NCI-H2196 (cell line): ENCODE results near the gene UMODL1.

Source experiments
- DNase-seq: peaks from one replicate; lab custom pipeline; 2025; ENCODE audit not compliant: unreplicated experiment; lab: John Stamatoyannopoulos, UW

The UMODL1 gene

DNA sequence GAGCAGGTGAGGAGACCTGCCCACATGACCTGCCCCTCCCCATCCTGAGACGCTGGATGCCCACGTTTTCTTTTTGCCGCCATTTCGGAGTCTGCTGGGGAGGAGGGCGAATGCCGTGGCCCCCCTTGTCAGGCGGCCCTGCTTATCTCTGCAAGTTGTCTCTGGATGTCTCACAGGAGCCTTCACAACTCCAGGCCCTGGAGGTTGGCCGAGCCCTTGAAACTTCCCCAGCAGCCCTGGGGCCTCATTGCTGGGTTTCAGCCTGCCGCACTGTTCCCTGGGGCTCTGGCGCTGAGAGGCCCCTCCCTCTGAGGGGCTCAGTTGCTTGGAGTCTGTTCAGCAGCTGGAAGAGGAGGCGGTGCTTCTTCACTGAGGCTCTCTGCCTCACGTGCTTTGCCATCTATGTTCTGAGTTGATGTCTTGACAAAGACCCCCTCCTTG, 31.2 kb upstream of the UMODL1 start:
- DNase-seq = no peak

DNA sequence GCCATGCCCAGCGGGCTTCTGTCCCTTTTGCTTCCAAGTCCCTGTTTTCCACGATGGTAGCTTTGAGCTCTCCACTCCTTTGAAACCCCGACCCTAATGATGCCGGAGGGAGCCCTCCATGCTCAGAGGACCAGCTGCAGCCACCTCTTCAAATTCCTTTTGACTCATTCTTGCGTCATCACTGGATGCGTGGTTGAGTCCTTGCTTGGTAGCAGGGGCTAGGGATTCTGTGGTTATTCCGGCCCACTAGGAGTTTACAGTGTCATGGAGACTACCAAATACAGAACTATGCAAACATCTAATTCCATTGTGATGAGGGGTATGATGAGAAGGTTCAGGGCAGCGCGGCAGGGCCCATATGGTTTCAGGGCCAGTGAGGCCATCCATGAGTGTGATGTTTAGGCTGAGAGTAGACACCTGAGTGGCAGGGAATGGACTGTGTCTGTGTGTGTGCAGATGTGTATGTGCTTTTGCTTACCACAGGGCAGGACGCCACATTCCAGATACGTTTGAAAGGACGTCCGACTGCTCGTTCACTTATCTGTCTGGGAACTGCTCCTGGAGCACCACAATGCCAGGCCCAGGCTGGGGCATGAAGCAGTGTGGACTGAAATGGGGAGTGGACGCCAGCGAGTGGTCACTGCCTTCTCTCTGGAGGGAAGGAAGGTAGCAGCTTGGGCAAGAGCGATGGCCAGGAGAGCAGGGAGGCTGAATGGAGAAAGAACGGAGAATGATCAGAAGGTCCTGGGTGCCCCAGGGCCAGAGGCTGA, 30.5 kb upstream of the UMODL1 start:
- no peak for DNase-seq

DNA sequence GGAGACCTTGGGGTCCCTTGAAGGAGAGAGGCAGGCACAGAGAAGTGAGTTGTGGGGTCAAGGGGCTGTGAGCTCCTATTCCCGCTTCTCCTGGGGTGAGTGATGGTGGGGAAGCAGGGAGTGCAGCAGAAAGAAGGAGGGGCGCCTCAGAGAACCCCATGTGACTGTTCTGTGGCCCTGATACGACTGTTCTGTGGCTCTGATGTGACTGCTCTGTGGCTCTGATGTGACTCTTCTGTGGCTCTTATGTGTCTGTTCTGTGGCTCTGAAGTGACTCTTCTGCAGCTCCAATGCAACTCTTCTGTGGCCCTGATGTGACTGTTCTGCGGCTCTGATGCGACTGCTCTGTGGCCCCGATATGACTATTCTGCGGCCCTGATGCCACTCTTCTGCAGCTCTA, 29.9 kb upstream of the UMODL1 start:
- DNase-seq = no peak

DNA sequence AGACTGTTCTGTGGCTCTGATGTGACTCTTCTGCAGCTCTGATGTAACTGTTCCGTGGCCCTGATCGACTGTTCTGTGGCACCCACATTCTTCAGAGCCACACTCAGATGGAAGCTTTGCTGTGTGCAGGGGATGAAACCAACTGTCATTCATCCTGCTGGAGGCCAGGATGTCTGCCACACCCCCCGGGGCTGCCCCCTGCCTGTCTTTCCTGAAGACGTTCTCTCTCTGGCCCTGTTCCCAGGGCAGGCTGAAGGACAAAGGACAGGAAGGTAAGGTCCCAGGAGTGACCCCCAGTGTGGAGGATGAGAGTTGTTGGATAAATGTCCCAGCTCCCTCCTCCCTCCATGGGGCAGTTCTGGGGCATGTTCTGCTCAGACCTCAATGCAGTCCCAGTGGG, 29.4 kb upstream of the UMODL1 start:
- no peak for DNase-seq

DNA sequence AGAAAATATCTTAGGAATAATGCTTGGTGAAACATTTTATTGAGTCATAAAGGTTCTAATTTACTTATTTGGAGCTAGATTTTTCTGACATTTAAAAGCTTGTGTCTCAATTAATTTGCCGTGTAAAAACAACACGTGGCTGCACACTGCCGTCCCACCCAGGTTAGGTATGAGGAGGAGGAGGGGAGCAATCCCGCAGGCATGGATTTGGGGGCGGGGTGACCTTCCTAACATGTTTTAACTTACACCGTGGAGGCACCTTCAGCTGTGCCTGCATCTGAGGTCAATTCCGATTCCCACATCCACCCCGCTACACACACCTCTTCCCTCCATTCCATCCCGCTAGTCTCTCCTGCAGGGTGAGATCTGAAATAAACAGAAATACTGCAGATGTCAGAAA, 28.5 kb upstream of the UMODL1 start:
- no peak for DNase-seq

DNA sequence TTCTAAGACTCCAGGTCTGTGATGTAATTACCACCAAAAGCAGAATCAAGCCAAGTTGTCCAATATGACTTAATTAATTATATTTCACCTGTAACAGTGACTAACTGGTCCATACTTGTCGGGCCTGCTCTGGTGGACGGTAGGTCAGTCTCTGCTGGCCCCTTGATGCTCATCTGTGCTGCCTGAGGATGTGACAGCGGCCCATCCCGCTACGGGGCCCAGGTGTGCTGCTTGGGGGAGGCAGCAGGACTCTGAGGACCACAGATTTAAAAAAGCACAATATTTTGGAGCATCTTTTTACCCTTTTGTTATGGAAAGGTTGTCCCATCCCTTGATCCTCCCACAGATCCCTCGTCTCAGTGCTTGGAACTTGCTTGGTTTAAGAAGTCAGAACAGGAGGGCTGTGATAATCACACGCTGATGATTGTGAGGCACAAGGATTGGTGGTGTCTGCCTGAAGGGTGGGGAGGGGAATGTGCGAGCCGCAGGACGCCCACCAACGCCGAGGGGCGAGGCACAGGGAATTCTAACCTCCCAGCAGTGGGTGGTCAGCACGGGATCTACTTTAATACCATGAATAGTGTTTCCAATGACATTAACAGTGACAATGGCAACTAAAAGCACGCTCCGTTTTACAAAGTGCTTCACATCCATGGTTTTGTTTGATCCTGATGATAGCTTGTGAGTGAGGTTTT, 27.8 kb upstream of the UMODL1 start:
- DNase-seq = no peak

DNA sequence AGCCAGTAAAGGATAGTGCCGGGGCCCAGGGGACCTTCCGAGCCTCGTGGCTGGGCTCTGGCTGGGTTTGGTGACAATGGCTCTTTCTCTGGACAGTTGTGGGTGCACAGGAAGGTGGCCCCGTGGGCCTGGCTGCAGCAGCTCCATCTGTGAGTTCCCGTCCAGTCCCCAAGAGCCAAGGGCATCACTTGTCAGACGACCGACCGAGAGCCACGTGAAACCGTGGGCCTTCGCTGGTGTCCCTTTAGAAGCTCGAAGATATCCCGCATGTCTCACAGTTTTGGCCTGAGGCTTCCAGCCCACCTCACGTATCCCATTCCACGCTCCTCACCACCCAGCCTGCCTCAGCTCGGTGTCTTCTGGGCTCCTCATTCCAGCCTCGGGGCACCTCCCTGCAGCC, 27.2 kb upstream of the UMODL1 start:
- DNase-seq = no peak

DNA sequence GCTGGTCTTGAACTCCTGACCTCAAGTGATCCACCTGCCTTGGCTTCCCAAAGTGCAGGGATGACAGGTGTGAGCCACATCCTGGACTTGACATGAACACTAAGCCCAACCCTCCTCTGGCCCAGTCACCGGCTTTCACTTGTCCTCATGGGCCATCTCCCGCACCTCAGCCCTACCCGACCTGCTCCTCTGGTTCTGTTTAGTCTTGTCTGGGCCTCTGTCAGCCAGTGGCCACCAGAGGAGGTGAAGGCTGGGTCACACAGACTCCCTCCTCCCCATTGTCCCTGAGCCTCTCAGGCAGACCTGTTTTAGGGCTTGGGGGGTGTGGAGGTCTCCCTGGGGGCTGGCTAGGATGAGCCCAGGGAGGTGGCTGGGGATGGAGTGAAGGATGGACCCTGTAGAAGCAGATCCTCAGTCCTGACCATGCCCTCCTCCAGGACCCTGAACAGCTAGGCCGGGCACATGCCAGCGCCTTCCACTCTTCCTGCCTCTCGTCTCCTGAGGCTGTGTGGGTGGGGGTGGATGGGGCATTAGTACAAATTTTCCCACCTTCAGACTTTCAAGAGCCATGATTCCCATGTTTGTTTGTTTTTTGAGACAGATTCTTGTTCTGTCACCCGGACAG, 26.1 kb upstream of the UMODL1 start:
- DNase-seq = no peak

DNA sequence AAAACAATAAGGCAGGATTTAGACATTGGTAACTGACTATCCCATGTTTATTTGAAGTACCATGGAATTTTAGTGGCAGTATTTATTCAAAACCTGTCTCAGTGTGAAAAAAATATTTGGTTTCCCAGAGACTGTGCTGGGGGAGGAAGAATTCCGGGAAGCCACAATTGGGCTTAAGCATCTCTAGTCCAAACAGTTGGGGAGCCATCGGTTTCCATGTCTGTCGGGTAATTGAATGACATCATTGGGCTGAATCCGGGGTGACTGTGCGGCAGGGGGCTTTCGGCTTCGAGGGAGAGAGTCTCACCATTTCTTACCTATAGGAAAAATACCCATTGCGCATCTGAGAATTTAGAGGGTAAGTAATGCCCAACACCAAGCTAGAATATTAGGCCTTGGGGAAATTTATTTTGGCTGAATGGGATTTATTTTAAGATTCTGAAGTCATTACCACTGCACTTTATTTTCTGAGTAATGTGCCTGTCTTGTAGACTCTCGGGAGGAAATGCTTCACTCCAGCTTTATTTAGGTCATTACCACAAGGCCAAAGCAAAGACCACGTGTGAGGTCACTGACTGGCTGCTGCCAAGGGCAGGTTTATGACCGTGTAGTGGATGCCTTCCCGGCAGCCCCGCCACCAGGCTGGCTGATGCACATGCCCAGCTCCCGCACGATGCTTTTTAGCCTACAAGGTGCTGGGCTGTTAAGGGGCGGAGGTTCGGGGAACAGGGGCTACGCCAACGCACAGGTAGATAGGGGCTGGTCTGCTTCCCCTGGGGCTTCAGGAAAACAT, 23.1 kb upstream of the UMODL1 start:
- DNase-seq = no peak

DNA sequence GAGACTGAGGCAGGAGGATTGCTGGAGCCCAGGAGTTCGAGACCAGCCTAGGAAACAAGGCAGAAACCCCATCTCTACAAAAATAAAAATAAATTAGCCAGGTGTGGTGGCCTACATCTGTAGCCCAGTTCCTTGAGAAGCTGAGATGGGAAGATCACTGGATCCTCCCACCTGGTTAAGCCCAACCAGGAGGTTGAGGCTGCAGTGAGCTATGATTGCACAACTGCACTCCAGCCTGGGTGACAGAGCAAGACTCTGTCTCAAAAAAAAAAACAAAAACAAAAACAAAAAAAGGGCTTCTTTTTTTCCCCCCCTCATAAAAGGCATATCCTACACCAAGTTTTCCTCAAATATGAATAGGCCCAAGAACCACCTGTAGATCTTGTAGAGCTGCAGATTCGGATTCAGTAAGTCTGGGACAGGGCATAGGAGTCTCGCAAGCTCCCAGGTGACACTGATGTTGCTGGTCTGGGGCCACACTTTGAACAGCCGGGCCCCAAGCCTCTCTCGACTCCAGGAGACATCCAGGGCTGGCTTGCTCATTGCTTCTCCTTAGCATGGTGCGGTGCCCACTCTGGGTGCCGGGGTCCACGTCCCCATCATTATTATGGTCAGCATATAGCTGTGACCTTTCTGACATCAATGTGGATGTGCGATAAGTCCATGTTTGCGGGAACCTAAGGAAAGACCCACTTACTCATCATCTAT, 22.1 kb upstream of the UMODL1 start:
- no peak for DNase-seq

DNA sequence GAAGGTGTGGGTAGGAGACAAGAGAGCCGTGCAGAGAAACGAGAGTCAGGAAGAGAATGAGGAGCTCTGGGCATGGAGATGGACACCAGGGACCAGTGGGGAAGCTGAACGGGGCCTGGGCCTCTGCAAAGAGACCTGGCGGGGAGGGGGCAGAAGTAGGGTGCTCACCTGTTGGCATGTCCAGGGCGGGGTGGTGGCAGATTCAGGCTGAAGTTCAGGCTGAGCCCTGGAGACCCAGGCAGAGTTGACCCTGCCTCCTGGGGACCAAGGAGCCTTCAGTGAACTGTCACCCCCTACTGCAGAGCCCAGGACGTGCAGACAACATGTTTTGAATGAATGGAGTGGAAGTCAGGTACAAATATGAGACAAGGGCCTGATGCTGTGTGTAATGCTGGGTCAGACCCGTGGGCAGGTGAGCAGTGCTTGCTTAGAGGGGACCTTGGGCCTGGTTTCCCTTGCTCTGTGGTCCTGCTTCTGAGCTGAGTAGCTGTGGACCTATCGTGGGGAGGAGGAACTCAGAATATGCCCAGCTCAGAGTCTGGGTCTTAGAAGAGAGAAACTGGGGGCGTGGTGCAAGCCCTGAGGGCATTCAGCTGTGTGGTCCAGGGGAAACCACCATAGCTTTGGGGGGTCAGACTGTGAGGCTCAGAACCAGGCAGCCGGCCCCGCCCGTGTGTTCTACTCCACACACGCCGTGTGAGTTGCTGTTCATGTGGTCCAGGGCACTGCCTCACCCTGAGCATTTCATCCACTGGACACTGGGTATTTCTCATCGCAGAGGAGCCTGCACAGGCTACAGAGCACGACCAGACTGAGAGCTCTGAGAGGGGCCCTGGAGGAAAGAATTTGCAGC, 21.3 kb upstream of the UMODL1 start:
- no peak for DNase-seq

DNA sequence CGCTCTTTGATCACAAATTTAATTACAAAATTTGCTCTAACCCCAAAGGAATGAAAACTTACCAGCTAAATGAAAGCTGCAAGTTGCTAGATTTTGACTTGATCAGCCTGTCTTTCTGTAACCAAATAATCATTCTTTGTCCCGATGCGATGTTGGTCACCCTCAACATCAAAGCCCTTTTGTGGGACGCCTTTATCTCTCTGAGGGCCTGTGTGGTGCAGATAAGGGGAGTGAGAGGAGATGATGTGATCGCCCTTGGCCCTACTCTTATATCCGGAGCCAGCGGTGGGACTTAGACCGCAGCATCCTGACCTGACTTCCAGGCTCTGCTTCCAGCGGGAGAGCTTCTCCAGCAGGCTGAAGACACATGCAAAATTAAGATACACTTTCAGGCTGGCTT, 19.3 kb upstream of the UMODL1 start:
- no peak for DNase-seq

DNA sequence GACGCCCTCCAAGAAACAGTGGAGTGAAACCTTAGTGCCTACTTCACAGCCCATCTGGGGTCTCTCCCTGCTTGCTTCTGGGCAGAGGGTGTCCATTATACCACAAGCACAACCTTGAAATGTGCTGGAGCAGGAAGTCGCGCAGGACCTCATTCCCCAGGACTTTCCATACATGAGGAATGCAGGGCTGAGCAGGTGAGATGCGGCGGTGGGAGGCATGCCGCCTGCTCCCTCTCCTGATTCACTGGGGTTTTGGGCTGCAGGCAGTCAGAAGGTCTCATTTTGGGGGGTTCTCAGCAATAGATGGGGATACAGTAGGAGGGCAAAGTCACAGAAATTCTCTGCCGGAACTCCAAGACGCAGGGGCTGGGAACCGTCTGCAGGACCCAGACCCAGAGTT, 15.7 kb upstream of the UMODL1 start:
- no peak for DNase-seq

DNA sequence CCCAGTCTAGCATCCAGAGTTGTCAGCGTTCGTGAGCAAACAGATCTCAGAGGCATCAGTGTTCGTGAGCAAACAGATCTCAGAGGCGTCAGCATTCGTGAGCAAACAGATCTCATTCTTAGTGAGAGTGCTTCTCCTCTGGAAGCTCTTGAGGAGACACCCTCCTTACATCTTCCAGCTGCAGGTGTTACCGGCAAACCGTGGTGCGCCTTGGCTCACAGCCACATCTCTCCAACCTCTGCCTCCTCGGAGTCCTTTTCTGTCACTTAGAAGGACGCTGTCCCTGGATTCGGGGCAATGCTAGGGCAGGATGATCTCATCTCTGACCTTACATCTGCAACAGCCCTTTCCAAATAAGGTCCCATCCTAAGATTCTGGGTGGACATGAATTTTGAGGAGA, 14.6 kb upstream of the UMODL1 start:
- DNase-seq = peak; percentile 70

DNA sequence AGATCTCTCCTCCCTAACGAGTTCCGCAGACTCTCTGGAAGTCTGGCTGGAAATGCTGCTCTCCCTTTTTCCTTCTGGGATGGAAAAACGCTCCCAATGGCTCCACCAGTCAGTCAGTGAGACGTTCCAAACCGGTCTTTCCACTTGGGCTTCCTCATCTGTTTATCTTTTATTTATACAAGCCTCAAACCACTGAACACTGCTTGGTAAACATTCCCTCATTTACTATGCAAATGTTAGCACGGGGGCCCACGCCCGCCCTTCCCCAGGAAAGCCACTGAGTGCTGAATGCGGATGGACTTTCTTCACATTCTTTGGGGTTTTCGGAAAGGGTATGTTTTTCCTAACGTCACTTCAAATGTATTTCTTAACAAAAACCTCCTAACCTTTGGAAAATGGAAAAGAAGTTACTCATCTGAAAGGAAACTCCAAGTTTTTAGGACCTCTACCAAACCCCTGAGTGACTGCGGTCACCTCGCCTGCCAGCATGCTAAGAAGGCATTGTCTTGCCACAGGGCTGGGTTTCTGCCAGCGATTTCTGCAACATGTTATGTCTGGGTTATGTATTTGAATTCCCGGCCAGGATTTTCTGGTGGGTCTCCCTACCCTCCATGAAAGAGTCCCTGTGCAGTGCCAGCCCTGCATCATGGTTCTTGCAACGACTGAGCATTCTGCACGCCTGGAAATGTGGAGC, 14.0 kb upstream of the UMODL1 start:
- DNase-seq = peak; percentile 91

DNA sequence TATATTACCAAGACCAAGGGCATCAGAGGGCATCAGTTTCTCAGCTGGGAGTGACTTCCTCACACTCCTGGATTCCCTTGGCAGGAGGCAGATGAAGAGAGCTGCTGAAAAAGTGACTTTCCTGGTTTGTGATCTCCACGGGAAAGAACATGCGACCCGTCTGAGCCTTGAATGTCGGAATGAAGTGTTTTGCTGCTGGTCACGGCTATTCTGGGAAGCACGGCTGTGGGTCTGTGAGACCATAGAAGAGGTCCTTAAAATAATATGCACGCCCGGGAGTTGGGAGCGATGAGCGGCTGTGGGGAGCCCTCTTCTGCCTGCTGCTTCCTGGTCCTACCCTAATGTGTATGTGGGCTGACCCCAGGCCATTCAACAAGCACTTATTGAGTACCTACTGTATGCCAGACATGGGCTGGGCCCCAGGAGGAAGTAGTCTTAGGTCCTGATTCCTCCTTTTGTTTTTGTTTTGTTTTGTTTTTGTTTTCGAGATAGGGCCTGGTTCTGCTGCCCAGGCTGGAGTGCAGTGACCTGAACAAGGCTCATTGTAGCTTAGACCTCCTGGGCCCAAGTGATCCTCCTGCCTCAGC, 13.2 kb upstream of the UMODL1 start:
- DNase-seq = no peak

DNA sequence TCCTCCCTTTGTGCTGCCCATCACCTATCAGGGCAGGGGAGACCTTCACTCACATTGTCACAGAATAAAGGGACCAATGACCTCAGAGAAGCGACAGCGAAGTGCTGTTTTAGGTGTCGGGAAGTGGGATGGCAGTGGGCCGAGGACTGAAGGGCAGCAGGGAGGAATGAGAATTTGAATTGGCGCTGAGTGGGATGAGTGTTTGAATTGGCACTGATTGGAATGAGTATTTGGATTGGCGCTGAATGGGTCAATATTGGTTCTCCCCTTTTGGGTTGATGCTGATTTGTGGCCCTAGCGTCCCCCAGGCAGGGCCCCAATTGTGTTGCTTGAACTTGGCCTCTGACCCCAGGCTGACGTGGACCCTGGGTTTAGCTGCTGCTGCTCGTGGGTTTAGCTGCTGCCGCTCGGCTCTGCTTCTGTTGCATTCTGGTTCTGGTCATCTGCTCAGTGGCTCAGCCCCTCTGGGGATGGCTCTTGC, 12.4 kb upstream of the UMODL1 start:
- DNase-seq = no peak

DNA sequence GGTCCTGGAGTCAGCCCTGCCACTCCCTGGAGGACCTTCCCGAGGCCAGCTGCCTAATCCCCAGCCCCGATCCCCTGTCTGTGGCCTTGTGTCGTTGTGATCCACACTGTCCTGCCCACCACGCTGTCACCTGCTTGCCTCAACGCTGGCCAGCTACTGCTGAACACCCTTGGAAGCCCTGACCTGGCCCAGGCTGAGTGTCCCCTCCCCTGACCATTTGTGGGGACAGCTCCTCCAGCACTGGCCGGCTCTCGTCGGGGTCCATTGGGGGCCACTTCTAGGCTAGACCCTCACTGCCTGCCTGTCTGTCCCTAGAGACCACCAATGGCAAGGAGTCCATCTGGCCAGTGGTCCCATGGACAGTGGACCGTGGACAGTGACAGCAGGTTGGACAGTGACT, 12.0 kb upstream of the UMODL1 start:
- no peak for DNase-seq

DNA sequence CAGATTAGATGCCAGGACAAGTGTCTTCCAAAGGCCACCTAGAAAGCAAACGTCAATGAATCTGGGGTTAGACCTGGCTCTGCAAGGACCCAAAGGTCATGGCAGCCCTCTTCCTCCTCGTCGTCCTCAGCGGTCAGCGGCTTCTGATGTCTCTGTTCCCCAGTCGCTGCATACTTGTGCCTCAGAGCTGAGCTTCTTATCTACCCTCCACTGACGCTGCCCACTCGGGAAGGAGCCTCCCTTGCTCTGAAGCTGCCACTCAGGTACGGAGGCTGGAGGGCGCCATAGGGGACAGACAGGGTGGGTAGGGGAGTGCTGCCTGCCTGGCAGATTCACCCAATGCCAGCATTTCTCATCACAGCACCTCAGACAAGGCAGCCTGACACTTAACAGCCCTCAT, 11.4 kb upstream of the UMODL1 start:
- DNase-seq = no peak
